H1 (cell line): ENCODE measurements around the gene CCNK. TPM values are rescaled to one million over a fixed set of nuclear protein-coding genes. Genes with fewer than 3 reads are reported as not detected.

Source experiments
- CTCF ChIA-PET: fragments of 300-600 bp; sonication (Branson Sonifier 250); formaldehyde crosslinking; loops from one replicate; lab custom pipeline; 2021; ENCODE audit not compliant: partially characterized antibody; lab: Charles Lee
- POLR2A ChIA-PET: fragments of 300-600 bp; sonication (Branson Sonifier 250); formaldehyde crosslinking; loops from one replicate; lab custom pipeline; 2021; ENCODE audit warnings: inconsistent platforms; ENCODE audit not compliant: partially characterized antibody; lab: Charles Lee
- DNase-seq, 2 experiments: peaks; one replicate each; pipeline versions ENCODE4 v3.0.0 to v3.0.0-alpha.2; 2010 to 2022; ENCODE audit warnings: low spot score in 2 of 2, low read depth in 1 of 2, mixed read lengths in 1 of 2
- FAIRE-seq: peaks from 2 replicates; lab custom pipeline; 2011; peaks lifted over from hg19 to GRCh38; lab: Jason Lieb, UNC
- H2AFZ ChIP-seq: 2 replicates; pipeline ENCODE4 v1.8.1; 2012; ENCODE audit warnings: low read length, inconsistent platforms
- H2AK5ac ChIP-seq: 2 replicates; pipeline ENCODE4 v1.6.1; 2013; ENCODE audit warnings: low read depth, low read length
- H2BK120ac ChIP-seq: replicated peaks from 2 replicates; pipeline ENCODE3; 2013; ENCODE audit warnings: low read depth, low read length, inconsistent platforms
- H2BK12ac ChIP-seq: 2 replicates; pipeline ENCODE4 v1.6.1; 2013; ENCODE audit warnings: low read depth, low read length
- H2BK15ac ChIP-seq: 2 replicates; pipeline ENCODE4 v1.6.1; 2013; ENCODE audit warnings: low read length
- H2BK20ac ChIP-seq: 2 replicates; pipeline ENCODE4 v1.6.1; 2013; ENCODE audit warnings: low read length
- H2BK5ac ChIP-seq: 2 replicates; pipeline ENCODE4 v1.6.1; 2013; ENCODE audit warnings: low read depth, low read length
- H3K14ac ChIP-seq: 2 replicates; pipeline ENCODE4 v1.6.1; 2013; ENCODE audit warnings: inconsistent platforms; ENCODE audit not compliant: insufficient read length
- H3K18ac ChIP-seq: 2 replicates; pipeline ENCODE4 v1.6.1; 2013; ENCODE audit warnings: low read length; ENCODE audit errors: extremely low read depth
- H3K23ac ChIP-seq: 2 replicates; pipeline ENCODE4 v1.6.1; 2013; ENCODE audit warnings: inconsistent platforms; ENCODE audit not compliant: insufficient read length
- H3K23me2 ChIP-seq: 2 replicates; pipeline ENCODE4 v1.6.1; 2013; ENCODE audit warnings: low read depth, low read length
- H3K27ac ChIP-seq: 2 replicates; pipeline ENCODE4 v1.6.1; 2011; ENCODE audit warnings: low read depth, low read length, inconsistent platforms
- H3K27me3 ChIP-seq, 4 experiments: replicated peaks in 1 of 4; 1 replicate in 1 of 4; 2 replicates in 3 of 4; pipeline versions ENCODE4 v1.6.1 to v1.8.1; 2011 to 2013; ENCODE audit warnings: low read length in 3 of 4, mild to moderate bottlenecking in 3 of 4, inconsistent platforms in 2 of 4, mixed read lengths in 2 of 4, moderate library complexity in 1 of 4; ENCODE audit not compliant: control insufficient read depth in 3 of 4, insufficient read depth in 3 of 4; ENCODE audit errors: extremely low read depth in 1 of 4
- H3K36me3 ChIP-seq, 4 experiments: 2 replicates each; pipeline versions ENCODE4 v1.6.1 to v1.8.1; 2011 to 2013; ENCODE audit warnings: mild to moderate bottlenecking in 4 of 4, low read length in 3 of 4, moderate library complexity in 2 of 4, control low read depth in 1 of 4, inconsistent platforms in 1 of 4; ENCODE audit not compliant: insufficient read depth in 4 of 4, control insufficient read depth in 2 of 4
- H3K4ac ChIP-seq: replicated peaks from 2 replicates; pipeline ENCODE3; 2013; ENCODE audit warnings: low read length, low read depth, mixed read lengths, inconsistent platforms; ENCODE audit not compliant: insufficient read length
- H3K4me1 ChIP-seq, 4 experiments: replicated peaks in 1 of 4; 1 replicate in 1 of 4; 2 replicates in 3 of 4; pipeline versions ENCODE4 v1.6.1 to v1.8.1; 2011 to 2013; ENCODE audit warnings: low read length in 3 of 4, inconsistent platforms in 2 of 4, mixed read lengths in 1 of 4; ENCODE audit not compliant: insufficient read depth in 4 of 4, control insufficient read depth in 3 of 4
- H3K4me2 ChIP-seq, 2 experiments: 2 replicates each; pipeline versions ENCODE4 v1.6.1 to v1.8.1; 2011 to 2013; ENCODE audit warnings: low read depth in 2 of 2, low read length in 2 of 2, control low read depth in 1 of 2, inconsistent platforms in 1 of 2, mild to moderate bottlenecking in 1 of 2; ENCODE audit not compliant: insufficient read depth in 1 of 2
- H3K4me3 ChIP-seq, 4 experiments: fragments of 200-600, 300-600 bp in 1 of 4; sonication (generic), shearing (Covaris generic), sonication (Bioruptor Twin) in 1 of 4; 2 replicates each; pipeline versions ENCODE4 v1.5.1 to v1.8.1; 2011 to 2016; ENCODE audit warnings: low read length in 4 of 4, low read depth in 3 of 4, control low read depth in 2 of 4, inconsistent platforms in 2 of 4, mild to moderate bottlenecking in 2 of 4, mixed read lengths in 1 of 4, moderate library complexity in 1 of 4; ENCODE audit not compliant: insufficient read depth in 2 of 4; ENCODE audit errors: extremely low read depth in 1 of 4
- H3K56ac ChIP-seq: replicated peaks from 2 replicates; pipeline ENCODE3; 2013; ENCODE audit warnings: low read depth, mild to moderate bottlenecking, mixed read lengths, low read length, inconsistent platforms; ENCODE audit not compliant: insufficient read length
- H3K79me1 ChIP-seq: 2 replicates; pipeline ENCODE4 v1.6.1; 2013; ENCODE audit warnings: low read depth, low read length, control low read depth
- H3K79me2 ChIP-seq, 2 experiments: 2 replicates each; pipeline versions ENCODE4 v1.6.1 to v1.8.1; 2012 to 2013; ENCODE audit warnings: low read length in 2 of 2, mild to moderate bottlenecking in 2 of 2, inconsistent platforms in 1 of 2; ENCODE audit not compliant: insufficient read depth in 2 of 2, control insufficient read depth in 1 of 2
- H3K9ac ChIP-seq, 4 experiments: replicated peaks in 1 of 4; 1 replicate in 1 of 4; 2 replicates in 3 of 4; pipeline versions ENCODE4 v1.6.1 to v1.8.1; 2011 to 2013; ENCODE audit warnings: low read depth in 3 of 4, low read length in 3 of 4, control low read depth in 2 of 4, mild to moderate bottlenecking in 2 of 4, moderate library complexity in 2 of 4, inconsistent platforms in 1 of 4; ENCODE audit errors: extremely low read depth in 1 of 4
- H3K9me3 ChIP-seq, 2 experiments: 2 replicates each; pipeline versions ENCODE4 v1.6.1 to v1.8.1; 2012 to 2013; ENCODE audit warnings: mild to moderate bottlenecking in 2 of 2, moderate library complexity in 2 of 2, control low read depth in 1 of 2, inconsistent platforms in 1 of 2, low read depth in 1 of 2, low read length in 1 of 2, mixed read lengths in 1 of 2; ENCODE audit not compliant: insufficient read depth in 2 of 2
- H4K20me1 ChIP-seq, 2 experiments: replicated peaks in 1 of 2; 2 replicates each; pipeline versions ENCODE3 to v1.8.1; 2011 to 2013; ENCODE audit warnings: inconsistent platforms in 2 of 2, low read length in 2 of 2, mild to moderate bottlenecking in 1 of 2; ENCODE audit not compliant: insufficient read depth in 2 of 2, control insufficient read depth in 1 of 2
- H4K5ac ChIP-seq: 2 replicates; pipeline ENCODE4 v1.6.1; 2013; ENCODE audit warnings: low read length, low read depth, mixed read lengths, inconsistent platforms; ENCODE audit not compliant: insufficient read length
- H4K8ac ChIP-seq: 2 replicates; pipeline ENCODE4 v1.8.0; 2013; ENCODE audit warnings: mild to moderate bottlenecking, moderate library complexity, low read length, inconsistent platforms; ENCODE audit not compliant: insufficient read depth; ENCODE audit errors: extremely low read depth
- H4K91ac ChIP-seq: replicated peaks from 2 replicates; pipeline ENCODE3; 2013; ENCODE audit warnings: low read length, mixed read lengths, inconsistent platforms; ENCODE audit not compliant: insufficient read length
- CBX8 ChIP-seq: fragments of 300-800, 300-1000 bp; sonication (generic); IDR thresholded peaks from 2 replicates; pipeline ENCODE4 v1.7.1; 2016; ENCODE audit warnings: low read depth, low read length, borderline replicate concordance
- SP2 ChIP-seq: IDR thresholded peaks from 2 replicates; pipeline ENCODE4 v1.6.1; 2012; ENCODE audit warnings: mild to moderate bottlenecking, low read length, inconsistent platforms
- WGBS, 2 experiments: shearing (Covaris generic) in 1 of 2; methylation state at CpG; one replicate each; pipeline versions ENCODE4 v1.1.6 to v1.1.7; 2013 to 2015; ENCODE audit warnings: low lambda C conversion rate in 2 of 2, mixed read lengths in 2 of 2, inconsistent platforms in 1 of 2, low coverage in 1 of 2, missing lambda C conversion rate in 1 of 2; ENCODE audit not compliant: insufficient replicate concordance in 2 of 2, insufficient coverage in 1 of 2, insufficient read length in 1 of 2; ENCODE audit errors: extremely low coverage in 1 of 2, missing lambda C conversion rate in 1 of 2; 5-methylcytosine and 5-hydroxymethylcytosine counted together
- polyA plus RNA-seq, 7 experiments: library from polyadenylated mRNA; depleted of rRNA in 3 of 7; stranded (reverse) in 5 of 7; unstranded in 2 of 7; fragments of >200 nt in 5 of 7; fragments of 200-250 nt in 2 of 7; gene quantifications; 1 replicate in 5 of 7; 2 replicates in 1 of 7; 4 replicates in 1 of 7; pipeline versions ENCODE4 v1.2.1 to v1.2.3, GENCODE V29; 2011 to 2013; ENCODE audit warnings: missing spikeins in 2 of 7, mixed read lengths in 2 of 7
- total RNA-seq: library from RNA; stranded (reverse); fragmentation: NEBNext Ultra II Directional; extraction: Animal tissue kit (Norgen Biotek cat#: 25700); gene quantifications from 2 replicates; pipeline ENCODE4 v1.2.1, GENCODE V29; 2021

The CCNK gene
- total and polyA plus RNA-seq, 2 of the 8 experiments (the other 6 are each of a cell fraction or from before 2014, with no cell fraction given) = 10.7 to 82.7 TPM

- H2AFZ ChIP-seq = no peak overlapping the region
- no peak overlapping the region for H2BK15ac ChIP-seq
- FAIRE-seq (no peak), DNase-seq (no peak)
- H3K4me3 ChIP-seq = no peak overlapping the region
- H3K9me3 ChIP-seq = no peaks in the 10 kb centered on the region
- no peak overlapping the region for H3K18ac ChIP-seq
- no peak overlapping the region for H3K27ac ChIP-seq
- H4K5ac ChIP-seq = no peak overlapping the region
- 89% methylated on average over 5 of the region's 5 CpGs; no CpG with 5 or more reads in 1 of the 2 experiments for WGBS, 2 experiments
- ChIA-PET CTCF (interaction anchor here (0.9 to 2.9 kb wide), 3 partner anchors 8 to 14 kb away, joined by 3 to 17 read pairs (median 8); no protein-coding TSS in a partner anchor), POLR2A (no interaction called here)
- H3K23ac ChIP-seq = no peak overlapping the region
- H2BK12ac ChIP-seq = no peak overlapping the region; the same call in 1 of the 2 replicates
- H3K36me3 ChIP-seq = peaks cover 35 to 85% (median 55%) of the 10 kb centered on the region in 4 experiments
- H3K79me1 ChIP-seq = no peaks in the 10 kb centered on the region; the same call in 1 of the 2 replicates
- no peak overlapping the region for H2AK5ac ChIP-seq
- H4K91ac ChIP-seq = no peak overlapping the region
- H3K27me3 ChIP-seq = no peaks in the 10 kb centered on the region
- H3K4me2 ChIP-seq = no peak overlapping the region
- H3K56ac ChIP-seq = no peak overlapping the region
- H3K79me2 ChIP-seq = no peaks in the 10 kb centered on the region
- H2BK20ac ChIP-seq = no peak overlapping the region
- peaks cover 0 to 7% of the 10 kb centered on the region in 2 experiments for H4K20me1 ChIP-seq
- no peak overlapping the region for H3K4ac ChIP-seq
- H4K8ac ChIP-seq = no peak overlapping the region
- no peaks in the 10 kb centered on the region for H3K23me2 ChIP-seq
- peaks cover 0 to 16% (median 6%) of the 10 kb centered on the region in 4 experiments; a peak in 5 of 7 replicates for H3K4me1 ChIP-seq
- H2BK5ac ChIP-seq = no peak overlapping the region
- no peak overlapping the region for H3K14ac ChIP-seq
- no peak overlapping the region for H3K9ac ChIP-seq
- no peak overlapping the region for H2BK120ac ChIP-seq
- TF ChIP-seq SP2 (no peak), CBX8 (no peak)
Measured at GRCh38 chr14:99505089-99505488, 23.9 kb downstream of the CCNK start.
